SK-N-SH (cell line): ENCODE data around the gene PAQR7.

Experiments used
- CTCF ChIP-seq: fragments of 200-600 bp; sonication (generic); IDR thresholded peaks from 2 replicates; pipeline ENCODE4 v1.6.1; 2017; ENCODE audit warnings: antibody characterized with exemption, mild to moderate bottlenecking, moderate library complexity
- EZH2phosphoT487 ChIP-seq: fragments of 200-600 bp; sonication (generic); IDR thresholded peaks from 2 replicates; pipeline ENCODE4 v1.6.1; 2017; ENCODE audit warnings: low read depth, mixed run types, mild to moderate bottlenecking, antibody characterized with exemption, moderate library complexity, borderline replicate concordance

- TF ChIP-seq CTCF, result no peak
- TF ChIP-seq EZH2phosphoT487, result no peak
Observed at GRCh38 chr1:25877155-25877554, 1.6 kb upstream of the PAQR7 start.
